IMR-90 (cell line): Measurements from ENCODE around the gene FOXF1. TPM values are rescaled to one million over a fixed set of nuclear protein-coding genes. Genes with fewer than 3 reads are reported as not detected.

ENCODE experiments used
- ATAC-seq: fragments of 200-7000 bp; cut with Tn5 transposase; 2 replicates; pipeline ENCODE4 v1.9.1; 2020; ENCODE audit warnings: low read depth, mild to moderate bottlenecking, moderate library complexity
- BruUV-seq: library from RNA; stranded (reverse); fragments of 400-500 nt; replicated peaks from 2 replicates; lab custom pipeline; 2021; lab: Mats Ljungman, UMichigan
- CTCF ChIA-PET: fragments of 300-600 bp; formaldehyde crosslinking; extraction: SDS; loops from one replicate; lab custom pipeline; 2021; ENCODE audit warnings: antibody characterized with exemption; lab: Yijun Ruan, JAX
- POLR2A ChIA-PET: fragments of 300-600 bp; sonication (Branson Sonifier 250); formaldehyde crosslinking; loops from one replicate; lab custom pipeline; 2022; ENCODE audit warnings: antibody characterized with exemption; ENCODE audit not compliant: unreplicated experiment; lab: Charles Lee
- DNase-seq: peaks from one replicate; pipeline ENCODE4 v3.0.0; 2013
- H2AFZ ChIP-seq: replicated peaks from 2 replicates; pipeline ENCODE3; 2013; ENCODE audit warnings: low read length, mild to moderate bottlenecking; ENCODE audit not compliant: poor library complexity
- H2AK5ac ChIP-seq: 2 replicates; pipeline ENCODE4 v1.6.1; 2013; ENCODE audit warnings: low read depth, low read length, inconsistent platforms
- H2AK9ac ChIP-seq: replicated peaks from 2 replicates; pipeline ENCODE3; 2013; ENCODE audit warnings: mild to moderate bottlenecking, low read depth, low read length, moderate library complexity; ENCODE audit not compliant: poor library complexity
- H2BK120ac ChIP-seq: 2 replicates; pipeline ENCODE4 v1.6.1; 2013; ENCODE audit warnings: low read depth, low read length, inconsistent platforms
- H2BK15ac ChIP-seq: 3 replicates; pipeline ENCODE4 v1.6.1; 2013; ENCODE audit warnings: low read depth, low read length, inconsistent platforms
- H2BK20ac ChIP-seq: 2 replicates; pipeline ENCODE4 v1.6.1; 2013; ENCODE audit warnings: low read depth, mild to moderate bottlenecking, inconsistent platforms, low read length, moderate library complexity
- H2BK5ac ChIP-seq: 2 replicates; pipeline ENCODE4 v1.6.1; 2013; ENCODE audit warnings: mild to moderate bottlenecking, low read depth, low read length, inconsistent platforms; ENCODE audit not compliant: poor library complexity, severe bottlenecking
- H3K14ac ChIP-seq: replicated peaks from 2 replicates; pipeline ENCODE4 v1.6.1; 2013; ENCODE audit warnings: low read depth, low read length, inconsistent platforms
- H3K18ac ChIP-seq: 2 replicates; pipeline ENCODE4 v1.6.1; 2013; ENCODE audit warnings: low read depth, low read length, control low read depth
- H3K23ac ChIP-seq: 2 replicates; pipeline ENCODE4 v1.6.1; 2013; ENCODE audit warnings: low read depth, low read length, inconsistent platforms
- H3K27ac ChIP-seq: 2 replicates; pipeline ENCODE4 v1.5.1; 2013; ENCODE audit warnings: mild to moderate bottlenecking, control low read depth, low read length; ENCODE audit not compliant: insufficient read depth
- H3K27me3 ChIP-seq: 2 replicates; pipeline ENCODE4 v1.6.1; 2013; ENCODE audit warnings: low read length; ENCODE audit not compliant: control insufficient read depth, insufficient read depth
- H3K36me3 ChIP-seq: 2 replicates; pipeline ENCODE4 v1.6.1; 2013; ENCODE audit warnings: low read length, mixed read lengths; ENCODE audit not compliant: control insufficient read depth, insufficient read depth
- H3K4ac ChIP-seq: 2 replicates; pipeline ENCODE4 v1.6.1; 2013; ENCODE audit warnings: low read depth, low read length, inconsistent platforms
- H3K4me1 ChIP-seq: 2 replicates; pipeline ENCODE4 v1.6.1; 2013; ENCODE audit warnings: low read length, mixed read lengths; ENCODE audit not compliant: control insufficient read depth, insufficient read depth
- H3K4me2 ChIP-seq: 2 replicates; pipeline ENCODE4 v1.6.1; 2013; ENCODE audit warnings: low read depth, mild to moderate bottlenecking, control low read depth, low read length, moderate library complexity
- H3K4me3 ChIP-seq: 2 replicates; pipeline ENCODE4 v1.5.1; 2013; ENCODE audit warnings: low read depth, mild to moderate bottlenecking, control low read depth, low read length, moderate library complexity; ENCODE audit not compliant: insufficient read depth
- H3K56ac ChIP-seq: 2 replicates; pipeline ENCODE4 v1.6.1; 2013; ENCODE audit warnings: low read length, inconsistent platforms; ENCODE audit not compliant: insufficient read depth; ENCODE audit errors: extremely low read depth
- H3K79me1 ChIP-seq, 2 experiments: 2 replicates each; pipeline ENCODE4 v1.6.1; 2013; ENCODE audit warnings: low read length in 2 of 2, inconsistent platforms in 1 of 2, low read depth in 1 of 2
- H3K9ac ChIP-seq: 2 replicates; pipeline ENCODE4 v1.6.1; 2013; ENCODE audit warnings: low read depth, low read length, control low read depth
- H3K9me1 ChIP-seq: 2 replicates; pipeline ENCODE4 v1.6.1; 2013; ENCODE audit warnings: low read length, inconsistent platforms; ENCODE audit not compliant: insufficient read depth
- H3K9me3 ChIP-seq: 2 replicates; pipeline ENCODE4 v1.6.1; 2013; ENCODE audit warnings: low read length; ENCODE audit not compliant: control insufficient read depth, insufficient read depth
- H4K20me1 ChIP-seq: 2 replicates; pipeline ENCODE4 v1.6.1; 2013; ENCODE audit warnings: low read length, inconsistent platforms; ENCODE audit not compliant: insufficient read depth
- H4K5ac ChIP-seq: 2 replicates; pipeline ENCODE4 v1.6.1; 2013; ENCODE audit warnings: mild to moderate bottlenecking, low read depth, low read length, control low read depth
- H4K8ac ChIP-seq, 2 experiments: 2 replicates each; pipeline ENCODE4 v1.6.1; 2013; ENCODE audit warnings: low read depth in 2 of 2, low read length in 2 of 2, control low read depth in 1 of 2, inconsistent platforms in 1 of 2
- H4K91ac ChIP-seq: 2 replicates; pipeline ENCODE4 v1.6.1; 2013; ENCODE audit warnings: low read depth, low read length, inconsistent platforms; ENCODE audit not compliant: insufficient read depth
- ELK1 ChIP-seq: fragments of 150-350 bp; IDR thresholded peaks from 2 replicates; pipeline ENCODE4 v1.6.1; 2016; ENCODE audit warnings: low read depth, mild to moderate bottlenecking, low read length, moderate library complexity, borderline replicate concordance
- FOS ChIP-seq: fragments of 150-350 bp; IDR thresholded peaks from 2 replicates; pipeline ENCODE4 v1.6.1; 2016; ENCODE audit warnings: low read depth, low read length
- WGBS, 2 experiments: methylation state at CpG; one replicate each; pipeline versions ENCODE4 v1.1.5 to v1.1.7; 2013; ENCODE audit warnings: missing lambda C conversion rate in 2 of 2; ENCODE audit not compliant: insufficient read length in 1 of 2; ENCODE audit errors: extremely low coverage in 2 of 2; 5-methylcytosine and 5-hydroxymethylcytosine counted together
- dilution Hi-C: fragments of 300-500 bp; cut with HindIII; formaldehyde crosslinking; loops from one replicate; pipeline ENCODE4 v1.14.3; 2018; ENCODE audit warnings: low sequenced_read_pairs; ENCODE audit not compliant: unreplicated experiment
- in situ Hi-C: fragments of 300-500 bp; cut with MboI; formaldehyde crosslinking; loops from 3 replicates; pipeline ENCODE4 v1.14.3; 2019; ENCODE audit warnings: low sequenced_read_pairs, inconsistent platforms, mixed read lengths
- intact Hi-C: fragments of 100-400 bp; cut with micrococcal nuclease; formaldehyde crosslinking; loops from 2 replicates; pipeline ENCODE4 v1.10.0; 2022
- polyA plus RNA-seq, 3 experiments: library from polyadenylated mRNA; depleted of rRNA; stranded (reverse); fragments of >200 nt; gene quantifications; 2 replicates each; pipeline ENCODE4 v1.2.3, GENCODE V29; 2012; ENCODE audit warnings: low replicate concordance in 1 of 3
- total RNA-seq: library from RNA; depleted of rRNA; stranded (reverse); fragments of >200 nt; gene quantifications from 2 replicates; pipeline ENCODE4 v1.2.3, GENCODE V29; 2012

Gene FOXF1
- total and polyA plus RNA-seq, 2 of the 4 experiments (the other 2 are of a cell fraction), result 2.7 to 33.0 TPM

- Histone ChIP-seq H3K27me3 (no peaks in the 10 kb centered on the region), H3K4me2 (no peak overlapping the region), H4K8ac (peak overlapping the region in 1 of 2 experiments; percentile 50; a peak in 1 of 4 replicates), H3K27ac (peak overlapping the region; percentile 46), H2AK5ac (peak overlapping the region; percentile 15), H3K4me3 (no peak overlapping the region), H3K23ac (no peak overlapping the region), H3K9ac (no peak overlapping the region), H2BK20ac (peak overlapping the region; percentile 13), H3K4ac (peak overlapping the region; percentile 50), H3K36me3 (peaks cover 9% of the 10 kb centered on the region; the same call in 1 of the 2 replicates), H3K79me1 (peaks cover 0 to 47% of the 10 kb centered on the region in 2 experiments; a peak in 2 of 4 replicates), H2BK15ac (no peak overlapping the region), H3K18ac (peak overlapping the region; percentile 2; the same call in 1 of the 2 replicates), H3K14ac (no peak overlapping the region), H4K20me1 (no peaks in the 10 kb centered on the region), H3K9me3 (no peaks in the 10 kb centered on the region), H4K91ac (peak overlapping the region; percentile 28), H2AFZ (no peak overlapping the region), H2AK9ac (peak overlapping the region; percentile 31), H3K56ac (no peak overlapping the region), H2BK5ac (no peak overlapping the region), H4K5ac (no peak overlapping the region), H3K4me1 (peaks cover 17% of the 10 kb centered on the region), H3K9me1 (peaks cover 15% of the 10 kb centered on the region), H2BK120ac (no peak overlapping the region)
- intact Hi-C loops (no loop called here), in situ Hi-C loops (no loop called here), dilution Hi-C loops (no loop called here)
- peak; percentile 88 for DNase-seq
- no TSS peak for BruUV-seq
- ChIA-PET CTCF (no interaction called here), POLR2A (interaction anchor here (0.6 kb wide), 2 partner anchors 63 to 645 kb away, joined by 7 to 12 read pairs; no protein-coding TSS in a partner anchor)
- ATAC-seq, result no peak
- 77% methylated on average over 17 of the region's 29 CpGs; no CpG with 5 or more reads in 1 of the 2 experiments for WGBS, 2 experiments
- TF ChIP-seq FOS, result 0 out of 2 replicates have a peak, but pooled peaks have one; percentile 17
- TF ChIP-seq ELK1, result no peak
These were observed 43.5 kb upstream of the FOXF1 start for GRCh38 chr16:86466696-86467406.
